ENCODE data around the gene TCEAL7. TPM values are rescaled to one million over a fixed set of nuclear protein-coding genes. Genes with fewer than 3 reads are reported as not detected.

The TCEAL7 gene
- total and polyA plus RNA-seq, 2 of the 13 experiments (the other 11 are each of a cell fraction or from before 2014, with no cell fraction given): not detected

GRCh38 chrX:103311399-103311780, 18.6 kb upstream of the TCEAL7 start (continued):
- TF ChIP-seq ZHX2 (IDR thresholded peaks at IDR 0.05; ENCODE audit: low read depth) (no peak), ZHX2 (CRISPR knock-in tag; IDR thresholded peaks at IDR 0.05; ENCODE audit: borderline replicate concordance) (no peak), CHCHD3 (CRISPR knock-in tag; IDR thresholded peaks at IDR 0.05) (no peak), ZSCAN21 (CRISPR knock-in tag; IDR thresholded peaks at IDR 0.05; ENCODE audit: borderline replicate concordance) (no peak), ZBTB46 (CRISPR knock-in tag; IDR thresholded peaks at IDR 0.05; ENCODE audit: borderline replicate concordance) (no peak)

Measured in HepG2 (cell line).